Activated naive CD8-positive, alpha-beta T cell treated with anti-CD3 and anti-CD28 coated beads, Interleukin-2, amount 10 ng/mL, durations not matched to agents 7 days and 5 days (primary cell): ENCODE data around the gene C11orf71. TPM values are rescaled to one million over a fixed set of nuclear protein-coding genes. Genes with fewer than 3 reads are reported as not detected.

Experiments
- ATAC-seq: fragments of 150-1000 bp; cut with Tn5 transposase; one replicate; pipeline ENCODE4 v1.10.0; 2021; ENCODE audit warnings: low read depth, moderate library complexity
- POLR2A ChIA-PET: fragments of 350-600 bp; sonication (Branson Sonifier 250); formaldehyde crosslinking; loops from one replicate; lab custom pipeline; 2021; ENCODE audit warnings: antibody characterized with exemption; lab: Charles Lee
- DNase-seq: peaks from one replicate; pipeline ENCODE4 v3.0.0; 2021
- H3K27ac Mint-ChIP-seq: one replicate; pipeline ENCODE4 v1.8.0; 2022; ENCODE audit warnings: mild to moderate bottlenecking, mixed read lengths
- H3K27me3 Mint-ChIP-seq: one replicate; pipeline ENCODE4 v1.8.0; 2022; ENCODE audit warnings: mild to moderate bottlenecking, moderate library complexity, mixed read lengths
- H3K36me3 Mint-ChIP-seq: one replicate; pipeline ENCODE4 v1.8.0; 2021; ENCODE audit warnings: mild to moderate bottlenecking, mixed read lengths
- H3K4me1 Mint-ChIP-seq: one replicate; pipeline ENCODE4 v1.8.0; 2021; ENCODE audit warnings: mixed read lengths
- H3K4me3 Mint-ChIP-seq: one replicate; pipeline ENCODE4 v1.8.0; 2022; ENCODE audit warnings: mild to moderate bottlenecking, moderate library complexity, mixed read lengths
- H3K9me3 Mint-ChIP-seq: one replicate; pipeline ENCODE4 v1.8.0; 2021; ENCODE audit warnings: mixed read lengths
- total RNA-seq, 2 experiments: library from RNA; stranded (reverse); gene quantifications; one replicate each; pipeline ENCODE4 v1.2.3, GENCODE V29; 2021

C11orf71 gene
- total RNA-seq: 10 to 100 TPM; 11.0 to 12.0 TPM

GRCh38 chr11:114400216-114400914 is at the start of gene C11orf71, which contains the start of gene RBM7:
Gene C11orf71 (minus strand): TSS chr11:114400511. CDS start chr11:114400331, 180 bp downstream.
Gene RBM7 (plus strand): TSS chr11:114400666. CDS start chr11:114400672, 6 bp downstream.
- DNase-seq: peak; percentile 96
- H3K9me3 Mint-ChIP-seq: no peaks in the 10 kb centered on the region
- no peaks in the 10 kb centered on the region for H3K27me3 Mint-ChIP-seq
- peak within 1 kb of the TSS; percentile 94 for H3K4me3 Mint-ChIP-seq
- H3K27ac Mint-ChIP-seq: peak within 1 kb of the TSS; percentile 97
- ATAC-seq: peak; percentile 92
- peaks cover 18% of the 10 kb centered on the region for H3K36me3 Mint-ChIP-seq
- POLR2A ChIA-PET: interaction anchor here (0.7 to 1.3 kb wide), 3 partner anchors 39 to 218 kb away, joined by 3 to 9 read pairs (median 3); partner anchors contain the start of gene REXO2
- H3K4me1 Mint-ChIP-seq: peaks cover 33% of the 10 kb centered on the region

DNA sequence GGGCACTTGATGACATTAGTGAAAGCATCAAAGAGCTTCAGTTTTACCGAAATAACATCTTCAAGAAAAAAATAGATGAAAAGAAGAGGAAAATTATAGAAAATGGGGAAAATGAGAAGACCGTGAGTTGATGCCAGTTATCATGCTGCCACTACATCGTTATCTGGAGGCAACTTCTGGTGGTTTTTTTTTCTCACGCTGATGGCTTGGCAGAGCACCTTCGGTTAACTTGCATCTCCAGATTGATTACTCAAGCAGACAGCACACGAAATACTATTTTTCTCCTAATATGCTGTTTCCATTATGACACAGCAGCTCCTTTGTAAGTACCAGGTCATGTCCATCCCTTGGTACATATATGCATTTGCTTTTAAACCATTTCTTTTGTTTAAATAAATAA is 49.5 kb upstream of the C11orf71 start:
- ATAC-seq: no peak
- no peaks in the 10 kb centered on the region for H3K27me3 Mint-ChIP-seq
- POLR2A ChIA-PET: no interaction called here
- H3K36me3 Mint-ChIP-seq: peaks cover 18% of the 10 kb centered on the region
- no peak overlapping the region for H3K27ac Mint-ChIP-seq
- no peaks in the 10 kb centered on the region for H3K4me1 Mint-ChIP-seq
- H3K4me3 Mint-ChIP-seq: no peak overlapping the region
- no peaks in the 10 kb centered on the region for H3K9me3 Mint-ChIP-seq
- no peak for DNase-seq

- POLR2A ChIA-PET: no interaction called here
- peaks cover 22% of the 10 kb centered on the region for H3K36me3 Mint-ChIP-seq
- no peaks in the 10 kb centered on the region for H3K4me1 Mint-ChIP-seq
- no peaks in the 10 kb centered on the region for H3K27me3 Mint-ChIP-seq
- H3K27ac Mint-ChIP-seq: no peak overlapping the region
- no peak for DNase-seq
- no peak overlapping the region for H3K4me3 Mint-ChIP-seq
- no peaks in the 10 kb centered on the region for H3K9me3 Mint-ChIP-seq
- no peak for ATAC-seq
Measured at GRCh38 chr11:114448749-114449482, 48.6 kb upstream of the C11orf71 start.

- Mint-ChIP-seq H3K27ac (no peak overlapping the region), H3K4me3 (no peak overlapping the region), H3K9me3 (no peaks in the 10 kb centered on the region), H3K27me3 (no peaks in the 10 kb centered on the region), H3K36me3 (peaks cover 24% of the 10 kb centered on the region), H3K4me1 (no peaks in the 10 kb centered on the region)
- POLR2A ChIA-PET: no interaction called here
- ATAC-seq (no peak), DNase-seq (no peak)
Measured at GRCh38 chr11:114447892-114448291, 47.6 kb upstream of the C11orf71 start.

DNA sequence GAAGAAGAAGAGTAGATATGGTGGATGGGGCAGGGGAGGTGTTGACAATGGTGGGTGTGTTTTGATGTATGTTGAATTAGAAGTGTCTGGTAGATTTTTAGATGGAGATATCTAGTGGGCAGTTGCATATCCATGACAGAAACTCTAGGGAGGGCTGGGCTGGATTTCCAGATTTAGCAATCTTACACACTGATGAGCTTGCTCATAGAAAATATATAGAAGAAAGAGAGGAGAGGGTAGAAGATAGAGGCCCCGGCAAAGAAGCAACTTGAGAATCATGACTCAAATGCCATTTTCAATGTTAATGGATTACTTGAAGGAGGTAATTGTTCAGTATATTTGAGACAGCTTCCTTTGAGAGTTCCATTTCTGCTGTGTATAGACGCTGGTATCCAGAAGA is 47.1 kb upstream of the C11orf71 start:
- H3K36me3 Mint-ChIP-seq: peaks cover 24% of the 10 kb centered on the region
- H3K4me3 Mint-ChIP-seq: no peak overlapping the region
- no peaks in the 10 kb centered on the region for H3K9me3 Mint-ChIP-seq
- POLR2A ChIA-PET: no interaction called here
- no peak overlapping the region for H3K27ac Mint-ChIP-seq
- ATAC-seq (no peak), DNase-seq (no peak)
- H3K4me1 Mint-ChIP-seq: no peaks in the 10 kb centered on the region
- H3K27me3 Mint-ChIP-seq: no peaks in the 10 kb centered on the region

DNA sequence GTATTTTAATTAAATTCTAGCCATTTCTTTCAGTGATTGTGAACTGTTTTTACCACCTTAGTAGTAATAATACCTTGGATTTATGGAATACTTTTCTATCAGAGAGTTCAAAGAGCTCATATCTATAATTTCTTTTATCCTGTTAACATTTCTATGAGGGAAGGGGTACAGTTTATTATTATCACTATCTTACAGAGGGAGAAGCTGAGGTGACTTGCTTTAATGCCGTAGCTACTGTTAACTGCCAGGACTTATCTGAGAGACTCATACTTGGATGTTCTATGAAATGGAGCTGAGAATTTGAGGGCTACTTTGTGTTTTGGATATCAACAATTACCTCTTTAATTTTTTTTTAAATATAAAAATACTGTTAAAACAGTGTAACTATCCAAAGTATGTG is 42.2 kb upstream of the C11orf71 start:
- H3K36me3 Mint-ChIP-seq: peaks cover 21% of the 10 kb centered on the region

GRCh38 chr11:114441921-114442320 is 41.6 kb upstream of the C11orf71 start:
- peaks cover 17% of the 10 kb centered on the region for H3K36me3 Mint-ChIP-seq
- H3K27me3 Mint-ChIP-seq: no peaks in the 10 kb centered on the region
- POLR2A ChIA-PET: interaction anchor here (0.6 kb wide), 2 partner anchors 26 to 41 kb away, joined by 3 to 4 read pairs; partner anchors contain the start of genes C11orf71 and RBM7
- H3K9me3 Mint-ChIP-seq: no peaks in the 10 kb centered on the region
- H3K4me1 Mint-ChIP-seq: peaks cover 18% of the 10 kb centered on the region
- H3K27ac Mint-ChIP-seq: no peak overlapping the region
- H3K4me3 Mint-ChIP-seq: no peak overlapping the region
- ATAC-seq (no peak), DNase-seq (no peak)

More for the DNA sequence above, 42.2 kb upstream of the C11orf71 start:
- DNase-seq (no peak), ATAC-seq (no peak)
- no peak overlapping the region for H3K27ac Mint-ChIP-seq
- no peaks in the 10 kb centered on the region for H3K27me3 Mint-ChIP-seq
- H3K9me3 Mint-ChIP-seq: no peaks in the 10 kb centered on the region
- peaks cover 18% of the 10 kb centered on the region for H3K4me1 Mint-ChIP-seq
- POLR2A ChIA-PET: interaction anchor here (0.6 kb wide), 2 partner anchors 27 to 42 kb away, joined by 3 to 4 read pairs; partner anchors contain the start of genes C11orf71 and RBM7
- no peak overlapping the region for H3K4me3 Mint-ChIP-seq

- Mint-ChIP-seq H3K27me3 (no peaks in the 10 kb centered on the region), H3K27ac (no peak overlapping the region), H3K4me1 (peaks cover 18% of the 10 kb centered on the region), H3K4me3 (no peak overlapping the region), H3K36me3 (peaks cover 11% of the 10 kb centered on the region), H3K9me3 (no peaks in the 10 kb centered on the region)
- no peak for ATAC-seq
- POLR2A ChIA-PET: no interaction called here
- DNase-seq: no peak
Measured at GRCh38 chr11:114440971-114441763, 40.9 kb upstream of the C11orf71 start.

DNA sequence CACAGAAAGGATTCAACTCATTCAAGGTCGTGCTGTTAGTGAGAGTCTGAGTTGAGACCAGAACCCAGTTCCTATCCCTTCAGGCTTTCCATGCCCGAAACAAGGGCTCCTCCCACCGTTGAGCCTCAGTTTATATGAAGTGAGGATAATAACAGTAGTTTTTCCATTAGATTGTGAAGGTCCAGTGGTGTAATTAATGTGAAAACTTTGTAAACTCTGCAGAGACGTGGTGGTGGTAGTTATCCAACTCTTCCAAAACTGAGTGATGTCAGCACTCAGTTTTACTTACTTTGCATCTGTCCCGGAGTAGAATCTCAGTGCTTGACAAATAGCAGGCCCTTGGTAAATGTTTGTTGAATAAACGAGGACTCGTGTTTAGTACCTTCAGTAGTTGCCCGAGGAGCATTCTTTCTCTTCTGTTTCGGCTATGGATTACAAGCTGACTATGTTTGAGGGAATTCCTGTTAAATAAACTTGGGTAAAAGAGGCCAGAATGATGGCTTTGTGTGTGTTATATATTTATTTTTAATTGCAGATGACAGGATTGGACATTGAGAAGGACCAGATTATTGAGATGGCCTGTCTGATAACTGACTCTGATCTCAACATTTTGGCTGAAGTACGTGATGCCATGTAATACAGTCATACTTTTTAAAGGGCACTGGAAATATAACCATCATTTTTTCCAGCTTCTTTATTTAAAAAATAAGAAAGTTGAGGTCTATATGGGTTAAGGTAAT is 40.0 kb upstream of the C11orf71 start:
- Mint-ChIP-seq H3K36me3 (peaks cover 10% of the 10 kb centered on the region), H3K9me3 (no peaks in the 10 kb centered on the region), H3K27me3 (no peaks in the 10 kb centered on the region), H3K4me1 (peaks cover 18% of the 10 kb centered on the region), H3K4me3 (peak overlapping the region; percentile 97), H3K27ac (peak overlapping the region; percentile 94)
- POLR2A ChIA-PET: no interaction called here
- ATAC-seq: no peak
- DNase-seq: no peak

DNA sequence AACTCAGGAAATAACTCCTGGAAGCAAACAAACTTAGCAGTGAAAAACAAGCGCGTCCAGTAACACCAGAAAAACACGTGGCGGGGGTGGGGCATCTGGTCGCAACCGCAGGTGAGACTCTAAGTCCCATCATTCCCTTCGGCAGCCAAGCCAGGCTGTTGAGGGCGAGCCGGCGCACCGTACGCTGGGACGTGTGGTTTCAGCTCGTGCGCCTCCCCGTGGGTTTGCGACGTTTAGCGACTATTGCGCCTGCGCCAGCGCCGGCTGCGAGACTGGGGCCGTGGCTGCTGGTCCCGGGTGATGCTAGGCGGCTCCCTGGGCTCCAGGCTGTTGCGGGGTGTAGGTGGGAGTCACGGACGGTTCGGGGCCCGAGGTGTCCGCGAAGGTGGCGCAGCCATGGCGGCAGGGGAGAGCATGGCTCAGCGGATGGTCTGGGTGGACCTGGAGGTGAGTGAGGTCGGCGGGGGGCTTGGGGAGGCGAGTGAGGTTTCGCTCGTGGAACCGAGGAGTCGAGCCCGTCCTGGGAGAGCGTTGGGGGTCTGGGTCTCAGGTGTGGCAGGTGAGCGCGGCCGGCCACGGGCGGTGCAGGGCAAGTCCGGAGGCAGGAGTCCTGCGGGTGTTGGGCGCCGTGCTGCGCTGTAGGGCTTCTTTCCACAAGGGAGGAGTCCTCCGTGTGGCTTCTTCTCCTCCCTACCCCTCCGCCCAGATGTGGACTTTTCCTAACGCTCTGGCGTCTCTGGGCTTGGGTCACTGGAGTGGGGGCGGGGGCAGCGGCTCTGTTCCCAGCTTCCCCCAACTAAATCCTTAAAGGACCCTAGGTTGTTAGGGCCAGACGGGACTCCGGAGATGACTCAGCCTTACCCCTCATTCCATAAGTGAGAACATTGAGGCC is 39.2 kb upstream of the C11orf71 start, which contains the start of gene REXO2:
Gene REXO2, plus strand, starts transcription at position 239 of the 892 bp plus-strand sequence. Its CDS starts 62 bp downstream, at position 301.
- POLR2A ChIA-PET: interaction anchor here (0.7 to 1.3 kb wide), 3 partner anchors 23 to 109 kb away, joined by 3 to 9 read pairs (median 3); partner anchors contain the start of genes C11orf71 and RBM7
- H3K27me3 Mint-ChIP-seq: no peaks in the 10 kb centered on the region

DNA sequence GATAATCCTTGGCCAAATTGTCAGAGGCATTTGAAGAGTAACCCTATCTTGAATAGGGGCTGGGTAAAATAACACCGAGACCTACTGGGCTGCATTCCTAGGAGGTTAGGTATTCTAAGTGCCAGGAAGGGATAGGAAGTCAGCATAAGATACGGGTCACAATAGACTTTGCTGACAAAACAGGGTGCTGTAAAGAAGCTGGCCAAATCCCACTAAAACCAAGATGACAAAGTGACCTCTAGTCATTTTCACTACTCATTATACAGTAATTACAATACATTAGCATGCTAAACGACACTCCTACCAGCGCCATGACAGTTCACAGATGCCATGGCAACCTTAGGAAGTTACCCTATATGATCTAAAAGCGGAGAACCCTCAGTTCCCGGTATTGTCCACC is 38.0 kb upstream of the C11orf71 start:
- Mint-ChIP-seq H3K4me3 (no peak overlapping the region), H3K9me3 (no peaks in the 10 kb centered on the region), H3K36me3 (peaks cover 4% of the 10 kb centered on the region), H3K4me1 (peaks cover 18% of the 10 kb centered on the region), H3K27me3 (no peaks in the 10 kb centered on the region), H3K27ac (no peak overlapping the region)
- no peak for ATAC-seq
- DNase-seq: no peak
- POLR2A ChIA-PET: interaction anchor here (0.8 to 1.3 kb wide), 2 partner anchors 22 to 38 kb away, joined by 3 to 9 read pairs; partner anchors contain the start of genes C11orf71 and RBM7

More for the DNA sequence above, 39.2 kb upstream of the C11orf71 start, which contains the start of gene REXO2:
- H3K27ac Mint-ChIP-seq: peak within 1 kb of the TSS; percentile 94
- H3K4me1 Mint-ChIP-seq: peaks cover 18% of the 10 kb centered on the region
- peak within 1 kb of the TSS; percentile 97 for H3K4me3 Mint-ChIP-seq
- peaks cover 10% of the 10 kb centered on the region for H3K36me3 Mint-ChIP-seq
- peak; percentile 92 for DNase-seq
- H3K9me3 Mint-ChIP-seq: no peaks in the 10 kb centered on the region
- ATAC-seq: peak; percentile 99
